NCI-H1105 treated with DMSO at 0.1 percent for 48 hours (cell line): ENCODE results near the gene PUS7L.
"Not testable (repeated sequence)": the region's sequence is repeated elsewhere in the genome, so short reads cannot be mapped to it uniquely, and the experiment has no call there.

Experiments
- DNase-seq: peaks from one replicate; lab custom pipeline; 2025; lab: John Stamatoyannopoulos, UW

The PUS7L gene

DNA sequence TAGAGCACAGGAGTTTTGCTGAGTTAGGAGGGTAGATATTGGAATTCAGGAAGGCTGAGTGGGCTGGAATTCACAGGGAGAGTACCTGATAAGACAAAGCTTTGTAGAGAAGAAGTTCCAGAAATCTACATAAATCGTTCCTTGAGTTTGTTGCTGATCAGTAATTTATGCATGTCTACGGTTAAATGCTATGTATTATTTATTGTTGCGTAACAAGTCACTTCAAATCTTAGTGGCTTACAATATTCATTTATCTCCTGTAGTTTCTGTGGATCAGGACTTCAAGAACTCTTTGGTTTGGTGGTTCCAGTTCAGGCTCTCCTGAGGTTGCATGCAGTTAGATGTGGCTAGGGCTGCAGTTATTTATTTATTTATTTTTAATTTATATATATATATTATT, 7.8 kb downstream of the PUS7L start:
- no peak for DNase-seq

GRCh38 chr12:43749016-43749415, 9.6 kb downstream of the PUS7L start:
- DNase-seq: no peak

- no peak for DNase-seq
Observed at GRCh38 chr12:43744826-43745225, 13.8 kb downstream of the PUS7L start.

DNA sequence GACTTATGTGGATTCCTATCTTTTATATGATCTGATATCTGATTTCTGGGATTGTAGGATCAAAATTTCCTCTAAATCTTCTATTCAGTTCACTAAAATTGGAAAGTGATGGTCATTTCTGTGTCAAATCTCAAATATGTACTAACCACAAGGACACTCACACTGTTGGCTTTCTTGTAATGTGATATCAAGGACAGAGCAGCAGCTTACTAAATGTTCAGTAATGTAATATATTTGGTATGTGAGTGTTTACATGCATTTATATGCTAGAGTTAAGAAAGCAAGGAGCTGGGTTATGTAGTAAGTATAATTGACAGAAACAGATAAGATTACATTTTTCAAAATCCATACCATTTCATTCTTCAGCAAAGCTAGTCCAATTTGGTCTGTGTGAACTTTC, 16.5 kb downstream of the PUS7L start:
- DNase-seq: no peak

DNA sequence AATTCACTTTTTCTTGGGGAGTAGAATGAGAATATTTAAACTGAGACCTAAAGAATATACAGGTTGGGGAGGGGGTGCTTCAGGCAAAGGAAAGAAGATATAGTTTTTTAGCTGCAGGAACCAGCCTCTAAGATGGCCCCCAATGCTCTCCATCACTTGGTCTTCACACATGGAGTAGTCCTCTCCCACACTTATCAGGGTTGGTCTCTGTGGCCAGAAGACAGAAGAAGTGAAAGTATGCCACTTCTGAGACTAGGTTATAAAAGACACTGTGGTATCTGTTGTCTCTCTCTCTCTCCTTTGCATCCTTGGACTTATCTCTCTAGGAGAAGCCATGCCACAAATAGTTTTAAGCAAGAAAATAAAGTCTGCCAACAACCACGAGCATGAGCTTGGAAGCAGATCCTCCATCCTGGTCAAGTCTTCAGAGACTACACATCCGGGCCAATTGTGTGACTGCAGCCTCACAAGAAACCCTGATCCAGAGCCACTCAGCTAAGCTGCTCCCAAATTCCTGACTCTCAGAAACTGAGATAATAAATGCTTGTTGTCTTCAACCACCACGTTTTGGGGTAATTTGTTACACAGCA, 18.0 kb downstream of the PUS7L start:
- DNase-seq: no peak

DNA sequence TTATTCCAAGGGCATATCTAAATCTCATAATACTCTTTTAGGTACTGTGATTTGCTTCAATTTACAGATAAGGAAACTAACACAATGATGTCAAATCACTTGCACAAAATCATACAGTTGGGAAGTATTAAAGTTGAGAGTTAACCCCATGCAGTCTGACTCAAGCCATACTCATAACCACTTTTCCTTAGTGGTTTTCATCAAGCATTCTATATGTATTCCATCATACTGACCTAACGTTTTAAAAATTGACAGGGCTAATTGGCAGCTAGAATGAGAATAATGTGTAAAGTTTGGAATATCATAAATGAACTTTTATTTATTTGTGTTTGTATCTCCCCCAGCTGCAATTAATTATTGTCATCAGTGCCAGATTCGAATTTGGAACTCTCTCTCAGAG, 20.9 kb downstream of the PUS7L start:
- DNase-seq: no peak

DNA sequence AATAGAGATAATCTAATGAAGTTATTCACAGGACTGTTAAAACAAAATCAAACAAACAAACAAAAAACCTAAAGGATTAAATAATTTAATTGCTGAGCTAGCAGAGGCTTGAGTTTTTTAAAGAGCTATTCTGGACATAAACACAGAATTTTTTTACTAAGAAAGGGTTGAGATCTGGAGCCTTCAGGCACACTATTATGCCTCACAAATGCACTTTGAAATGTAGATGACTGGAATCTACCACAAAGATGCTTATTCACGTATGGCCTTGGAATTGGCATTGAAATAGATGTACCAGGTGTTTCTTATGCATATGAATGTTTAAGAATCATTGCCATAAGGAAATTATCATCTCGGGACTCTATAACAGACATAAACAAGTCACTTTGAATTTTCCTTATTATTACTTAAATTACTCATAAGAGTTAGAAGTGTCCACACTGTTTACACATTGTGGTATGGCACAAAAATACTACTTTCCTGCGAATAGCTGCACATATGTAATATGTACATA, 21.6 kb downstream of the PUS7L start:
- DNase-seq: no peak

- no peak for DNase-seq
Observed at GRCh38 chr12:43733687-43734086, 24.9 kb downstream of the PUS7L start.

GRCh38 chr12:43730283-43730682, 28.3 kb downstream of the PUS7L start:
- no peak for DNase-seq

GRCh38 chr12:43728698-43729097, 29.9 kb downstream of the PUS7L start:
- no peak for DNase-seq

- DNase-seq: peak; percentile 12
Observed at GRCh38 chr12:43728117-43728516, 30.5 kb downstream of the PUS7L start.

DNA sequence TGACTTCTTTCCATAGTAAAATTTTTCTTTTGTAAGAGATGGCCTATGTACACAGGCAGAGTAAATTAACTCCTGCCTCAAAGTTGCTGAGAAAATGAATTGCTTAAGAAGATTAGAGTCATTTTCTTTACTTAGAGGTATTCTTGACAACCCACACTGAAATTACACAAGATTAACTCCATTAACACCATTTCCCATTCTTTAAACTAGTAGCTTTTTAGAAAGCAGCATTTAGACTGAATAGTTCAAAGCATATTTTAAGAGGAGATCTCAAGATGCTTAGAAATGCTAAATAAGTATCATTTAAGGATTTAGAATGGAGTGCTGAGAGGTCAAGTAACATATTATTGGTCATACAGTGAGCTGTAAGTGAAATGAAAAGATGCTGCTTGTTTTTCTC, 35.5 kb downstream of the PUS7L start:
- no peak for DNase-seq

DNA sequence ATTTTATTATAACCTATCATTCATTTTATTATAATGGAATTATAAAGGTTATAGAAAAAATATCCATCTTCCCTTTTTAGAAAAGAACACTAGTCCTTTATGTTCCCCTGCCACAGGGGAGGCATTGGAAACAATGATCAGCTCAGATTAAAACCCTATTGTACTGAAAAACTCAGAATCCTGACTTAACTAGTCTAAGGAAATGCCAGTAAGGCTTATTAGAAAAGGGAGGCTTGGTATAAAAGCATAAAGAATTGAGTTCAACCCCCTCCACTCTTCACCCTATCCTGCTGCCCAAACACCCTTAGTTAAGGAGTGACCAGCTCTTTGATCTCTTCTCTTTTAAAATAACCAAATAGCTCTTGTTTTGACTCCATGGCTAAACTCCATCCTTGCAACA, 36.0 kb downstream of the PUS7L start:
- no peak for DNase-seq

GRCh38 chr12:43711348-43711747, 47.2 kb downstream of the PUS7L start:
- no peak for DNase-seq

DNA sequence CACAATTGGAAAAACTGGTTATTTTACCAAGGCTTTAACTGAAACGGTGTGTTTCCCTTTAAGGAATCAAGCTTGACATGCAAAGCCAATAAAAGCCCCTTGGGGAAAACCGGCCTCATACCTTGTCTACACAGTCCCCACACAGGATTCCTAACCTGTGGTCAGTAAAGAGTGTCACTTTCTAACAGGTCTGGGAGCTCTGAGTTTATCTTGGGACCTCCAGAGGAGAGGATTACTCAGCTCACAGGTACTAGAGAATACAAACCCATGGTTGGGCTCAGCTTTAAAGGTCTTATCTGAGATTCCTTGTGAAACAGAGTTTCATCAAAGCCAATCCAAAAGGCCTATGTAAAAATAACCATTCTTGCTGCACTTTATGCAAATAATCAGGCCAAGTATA, 54.8 kb downstream of the PUS7L start:
- DNase-seq: not testable (repeated sequence)

DNA sequence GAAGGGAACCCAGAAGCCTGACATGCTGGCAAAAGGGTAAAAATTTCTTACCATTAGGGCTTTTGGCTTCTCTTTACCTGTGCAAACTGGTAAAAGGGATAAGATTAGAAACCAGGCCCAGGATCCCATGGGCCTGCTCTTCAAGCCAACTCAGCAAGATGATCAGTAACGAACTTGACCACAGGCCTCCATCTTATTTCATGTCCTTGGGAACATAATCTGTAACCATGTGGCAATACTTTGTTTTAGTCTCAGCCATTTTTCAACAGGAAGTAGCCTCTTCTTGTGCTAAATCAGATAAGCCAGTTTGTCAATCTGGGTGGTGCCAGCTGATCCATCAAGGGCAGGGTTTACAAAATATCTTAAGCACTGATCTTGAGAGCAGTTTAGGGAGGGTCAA, 57.4 kb downstream of the PUS7L start:
- not testable (repeated sequence) for DNase-seq

DNA sequence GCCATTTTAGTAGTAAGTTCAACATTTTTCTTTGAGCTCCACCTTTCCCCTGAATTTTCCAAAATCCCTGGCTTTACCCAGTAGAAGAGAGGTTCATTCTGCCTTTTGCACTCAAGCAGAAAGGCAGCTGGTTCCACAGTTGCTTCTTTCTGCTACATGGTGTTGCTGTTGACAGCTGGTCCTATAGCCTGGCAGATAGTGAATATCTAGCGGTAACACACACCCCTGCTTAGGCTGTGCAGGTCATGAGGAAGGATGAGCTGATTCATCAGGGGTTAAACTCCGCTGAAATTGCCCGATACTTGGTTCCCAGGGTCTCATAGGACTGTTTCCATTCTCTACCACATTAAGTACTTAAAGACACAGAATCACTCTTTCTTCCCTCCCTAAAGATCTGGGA, 62.4 kb downstream of the PUS7L start:
- DNase-seq: no peak

GRCh38 chr12:43694879-43695278, 63.7 kb downstream of the PUS7L start:
- DNase-seq: no peak

DNA sequence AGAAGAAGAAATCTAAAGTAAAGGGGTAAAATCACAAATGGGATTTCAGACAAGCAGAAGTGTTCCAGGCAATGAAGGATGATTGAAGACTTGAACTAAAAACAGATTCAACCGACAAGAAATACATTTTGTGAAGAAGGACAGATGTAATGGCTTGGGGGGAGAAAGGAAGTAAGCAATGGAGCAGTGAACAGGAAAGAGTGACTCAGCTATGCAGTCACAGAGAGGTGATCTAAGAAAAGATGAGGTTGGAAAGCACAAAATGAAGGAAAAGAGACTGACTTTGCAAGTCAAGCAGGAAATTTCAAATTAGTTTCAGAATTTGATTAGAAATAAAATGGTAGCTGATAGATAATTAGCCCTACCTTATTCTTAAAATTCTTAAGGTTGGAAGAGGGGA, 66.5 kb downstream of the PUS7L start:
- no peak for DNase-seq

DNA sequence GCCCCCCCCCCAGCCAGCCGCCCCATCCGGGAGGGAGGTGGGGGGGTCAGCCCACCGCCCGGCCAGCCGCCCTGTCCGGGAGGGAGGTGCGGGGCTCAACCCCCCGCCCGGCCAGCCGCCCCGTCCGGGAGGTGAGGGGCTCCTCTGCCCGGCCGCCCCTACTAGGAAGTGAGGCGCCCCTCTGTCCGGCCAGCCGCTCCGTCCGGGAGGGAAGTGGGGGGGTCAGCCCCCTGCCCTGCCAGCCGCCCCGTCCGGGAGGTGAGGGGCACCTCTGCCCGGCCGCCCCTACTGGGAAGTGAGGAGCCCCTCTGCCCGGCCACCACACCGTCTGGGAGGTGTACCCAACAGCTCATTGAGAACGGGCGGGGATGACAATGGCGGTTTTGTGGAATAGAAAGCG, 73.1 kb downstream of the PUS7L start:
- not testable (repeated sequence) for DNase-seq

- DNase-seq: peak; percentile 38
Observed at GRCh38 chr12:43676183-43676813, 82.3 kb downstream of the PUS7L start.

- DNase-seq: no peak
Observed at GRCh38 chr12:43675048-43675904, 83.3 kb downstream of the PUS7L start.

DNA sequence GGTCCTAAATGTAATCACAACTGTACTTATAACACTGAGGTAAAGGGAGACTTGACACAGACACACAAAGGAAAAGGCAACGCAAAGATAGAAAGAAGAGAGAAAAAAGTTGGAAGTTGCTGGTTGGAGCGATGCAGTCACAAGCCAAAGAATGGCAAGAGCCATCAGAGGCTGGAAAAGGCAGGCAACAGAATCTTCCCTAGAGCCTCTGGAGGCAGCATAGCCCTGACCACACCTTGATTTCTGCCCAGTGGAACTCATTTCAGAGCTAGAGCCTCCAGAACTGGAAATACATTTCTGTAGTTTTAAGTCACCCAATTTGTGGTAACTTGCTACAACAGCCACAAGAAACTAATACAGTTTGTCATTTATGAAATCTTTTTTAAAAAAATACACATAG, 89.2 kb downstream of the PUS7L start:
- DNase-seq: no peak
